OCI-LY7 (cell line): ENCODE measurements around the gene CCNK. TPM values are rescaled to one million over a fixed set of nuclear protein-coding genes. Genes with fewer than 3 reads are reported as not detected.

Source experiments
- BruUV-seq: library from RNA; stranded (reverse); fragments of 400-500 nt; replicated peaks from 2 replicates; lab custom pipeline; 2021; lab: Mats Ljungman, UMichigan
- CTCF ChIA-PET: fragments of 300-600 bp; sonication (Branson Sonifier 250); formaldehyde crosslinking; loops from one replicate; lab custom pipeline; 2022; ENCODE audit warnings: antibody characterized with exemption; ENCODE audit not compliant: unreplicated experiment; lab: Charles Lee
- POLR2A ChIA-PET: fragments of 300-600 bp; sonication (Branson Sonifier 250); formaldehyde crosslinking; loops from one replicate; lab custom pipeline; 2022; ENCODE audit warnings: antibody characterized with exemption; lab: Charles Lee
- DNase-seq: peaks from one replicate; pipeline ENCODE4 v3.0.0-alpha.2; 2015; ENCODE audit warnings: low spot score
- H2AFZ ChIP-seq: fragments of 200-600 bp; sonication (generic), shearing (Covaris generic); 2 replicates; pipeline ENCODE4 v1.6.1; 2014; ENCODE audit warnings: mild to moderate bottlenecking, antibody characterized with exemption, low read length, moderate library complexity
- H3K27ac ChIP-seq: fragments of 200-600 bp; sonication (generic); 2 replicates; pipeline ENCODE4 v1.5.1; 2014; ENCODE audit warnings: mixed run types, low read depth, mild to moderate bottlenecking, moderate library complexity, low read length, inconsistent platforms; ENCODE audit not compliant: poor library complexity, severe bottlenecking
- H3K36me3 ChIP-seq: fragments of 200-600 bp; sonication (generic); 2 replicates; pipeline ENCODE4 v1.6.1; 2014; ENCODE audit warnings: mild to moderate bottlenecking, antibody characterized with exemption, low read length, moderate library complexity, mixed read lengths; ENCODE audit not compliant: insufficient read depth
- H3K4me1 ChIP-seq: fragments of 200-600 bp; sonication (generic); 2 replicates; pipeline ENCODE4 v1.5.1; 2014; ENCODE audit warnings: mild to moderate bottlenecking, low read length; ENCODE audit not compliant: insufficient read depth, poor library complexity, severe bottlenecking
- H3K4me2 ChIP-seq: fragments of 200-600 bp; sonication (generic); 2 replicates; pipeline ENCODE4 v1.6.1; 2014; ENCODE audit warnings: mild to moderate bottlenecking, low read length
- H3K4me3 ChIP-seq: fragments of 200-600 bp; sonication (generic); 2 replicates; pipeline ENCODE4 v1.5.1; 2014; ENCODE audit warnings: mild to moderate bottlenecking, low read depth, low read length; ENCODE audit not compliant: poor library complexity, severe bottlenecking
- H3K79me2 ChIP-seq: fragments of 200-600 bp; sonication (generic); 2 replicates; pipeline ENCODE4 v1.6.1; 2016; ENCODE audit warnings: low read depth, mild to moderate bottlenecking, low read length, moderate library complexity, mixed read lengths; ENCODE audit not compliant: insufficient read depth
- H3K9me2 ChIP-seq: fragments of 200-600 bp; sonication (generic); 2 replicates; pipeline ENCODE4 v1.6.1; 2016; ENCODE audit warnings: mild to moderate bottlenecking, low read length, mixed read lengths; ENCODE audit not compliant: insufficient read depth
- H3K9me3 ChIP-seq: fragments of 200-600 bp; sonication (generic); 2 replicates; pipeline ENCODE4 v1.6.1; 2014; ENCODE audit warnings: mild to moderate bottlenecking, mixed run types, low read length, mixed read lengths
- H4K20me1 ChIP-seq: fragments of 200-600 bp; sonication (generic); 2 replicates; pipeline ENCODE4 v1.6.1; 2014; ENCODE audit warnings: mild to moderate bottlenecking, antibody characterized with exemption, low read length, moderate library complexity, mixed read lengths; ENCODE audit not compliant: insufficient read depth
- EZH2phosphoT487 ChIP-seq: fragments of 200-600 bp; sonication (generic); IDR thresholded peaks from 2 replicates; pipeline ENCODE4 v1.6.1; 2018; ENCODE audit warnings: low read depth, borderline replicate concordance, mild to moderate bottlenecking, mixed run types, antibody characterized with exemption, low read length, moderate library complexity, mixed read lengths
- intact Hi-C: fragments of 100-400 bp; cut with micrococcal nuclease; formaldehyde crosslinking; loops from one replicate; pipeline ENCODE4 v1.10.0; 2022; ENCODE audit not compliant: unreplicated experiment
- total RNA-seq, 2 experiments: library from RNA; depleted of rRNA in 1 of 2; stranded (reverse); fragments of >200 nt in 1 of 2; shearing (Covaris generic) in 1 of 2; gene quantifications; 2 replicates each; pipeline ENCODE4 v1.2.3, GENCODE V29; 2014 to 2022
- TF ChIP-seq, protein P1 (sequence below): fragments of 200-600 bp; sonication (generic); conservative IDR thresholded peaks from 2 replicates; pipeline ENCODE4 v1.5.1; 2014; ENCODE audit warnings: mild to moderate bottlenecking, antibody characterized with exemption, low read length, moderate library complexity, mixed read lengths

Gene CCNK
- total RNA-seq, 2 experiments from 2014 or later = 25.1 to 69.0 TPM

DNA sequence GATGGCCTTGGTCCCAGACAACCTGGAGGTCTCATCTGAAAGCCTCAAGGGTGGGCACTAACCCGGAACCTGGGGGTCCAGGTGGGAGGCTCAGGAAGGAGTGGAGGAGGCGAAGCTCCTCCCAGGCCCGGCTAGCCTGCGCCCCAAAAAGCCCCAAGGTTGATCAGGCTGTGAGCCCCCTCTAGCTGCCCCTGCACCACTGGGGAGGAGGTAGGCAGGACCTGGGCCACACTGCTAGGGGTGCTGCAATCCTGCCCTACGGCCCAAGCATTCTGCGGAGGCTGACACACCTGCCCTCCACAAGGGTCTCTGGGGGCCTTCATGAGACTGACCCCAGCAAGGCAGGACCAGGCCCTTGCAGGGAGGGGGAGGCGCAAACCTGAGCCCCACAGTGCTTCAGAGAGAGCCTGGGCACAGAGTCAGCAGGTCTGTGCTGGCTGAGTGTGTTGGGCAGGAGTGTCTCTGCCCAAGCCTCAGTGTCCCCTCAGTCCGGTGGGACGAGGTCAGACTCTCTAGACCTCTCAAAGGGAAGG is 70.9 kb downstream of the CCNK start:
- no peak overlapping the region for H2AFZ ChIP-seq
- H3K4me2 ChIP-seq = no peak overlapping the region
- DNase-seq = no peak
- H3K36me3 ChIP-seq = no peaks in the 10 kb centered on the region
- H3K4me3 ChIP-seq = no peak overlapping the region
- intact Hi-C loops = no loop called here
- no peaks in the 10 kb centered on the region for H3K9me2 ChIP-seq
- H4K20me1 ChIP-seq = peaks cover 9% of the 10 kb centered on the region; the same call in 1 of the 2 replicates
- ChIA-PET CTCF (no interaction called here), POLR2A (no interaction called here)
- no TSS peak for BruUV-seq
- H3K4me1 ChIP-seq = no peaks in the 10 kb centered on the region
- no peaks in the 10 kb centered on the region for H3K79me2 ChIP-seq
- TF ChIP-seq EZH2phosphoT487 = no peak
- TF ChIP-seq, protein P1, sequence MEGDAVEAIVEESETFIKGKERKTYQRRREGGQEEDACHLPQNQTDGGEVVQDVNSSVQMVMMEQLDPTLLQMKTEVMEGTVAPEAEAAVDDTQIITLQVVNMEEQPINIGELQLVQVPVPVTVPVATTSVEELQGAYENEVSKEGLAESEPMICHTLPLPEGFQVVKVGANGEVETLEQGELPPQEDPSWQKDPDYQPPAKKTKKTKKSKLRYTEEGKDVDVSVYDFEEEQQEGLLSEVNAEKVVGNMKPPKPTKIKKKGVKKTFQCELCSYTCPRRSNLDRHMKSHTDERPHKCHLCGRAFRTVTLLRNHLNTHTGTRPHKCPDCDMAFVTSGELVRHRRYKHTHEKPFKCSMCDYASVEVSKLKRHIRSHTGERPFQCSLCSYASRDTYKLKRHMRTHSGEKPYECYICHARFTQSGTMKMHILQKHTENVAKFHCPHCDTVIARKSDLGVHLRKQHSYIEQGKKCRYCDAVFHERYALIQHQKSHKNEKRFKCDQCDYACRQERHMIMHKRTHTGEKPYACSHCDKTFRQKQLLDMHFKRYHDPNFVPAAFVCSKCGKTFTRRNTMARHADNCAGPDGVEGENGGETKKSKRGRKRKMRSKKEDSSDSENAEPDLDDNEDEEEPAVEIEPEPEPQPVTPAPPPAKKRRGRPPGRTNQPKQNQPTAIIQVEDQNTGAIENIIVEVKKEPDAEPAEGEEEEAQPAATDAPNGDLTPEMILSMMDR = no peak
- H3K9me3 ChIP-seq = no peaks in the 10 kb centered on the region
- H3K27ac ChIP-seq = no peak overlapping the region

GRCh38 chr14:99552572-99553216 is 71.5 kb downstream of the CCNK start:
- Histone ChIP-seq H3K9me2 (no peaks in the 10 kb centered on the region), H2AFZ (no peak overlapping the region), H3K4me2 (no peak overlapping the region), H3K27ac (no peak overlapping the region), H3K4me1 (no peaks in the 10 kb centered on the region), H3K79me2 (no peaks in the 10 kb centered on the region), H3K9me3 (no peaks in the 10 kb centered on the region), H3K36me3 (no peaks in the 10 kb centered on the region), H4K20me1 (peaks cover 9% of the 10 kb centered on the region; the same call in 1 of the 2 replicates), H3K4me3 (no peak overlapping the region)
- ChIA-PET CTCF (no interaction called here), POLR2A (no interaction called here)
- BruUV-seq = no TSS peak
- TF ChIP-seq EZH2phosphoT487 = no peak
- TF ChIP-seq, protein P1 = no peak
- intact Hi-C loops = no loop called here
- no peak for DNase-seq

DNA sequence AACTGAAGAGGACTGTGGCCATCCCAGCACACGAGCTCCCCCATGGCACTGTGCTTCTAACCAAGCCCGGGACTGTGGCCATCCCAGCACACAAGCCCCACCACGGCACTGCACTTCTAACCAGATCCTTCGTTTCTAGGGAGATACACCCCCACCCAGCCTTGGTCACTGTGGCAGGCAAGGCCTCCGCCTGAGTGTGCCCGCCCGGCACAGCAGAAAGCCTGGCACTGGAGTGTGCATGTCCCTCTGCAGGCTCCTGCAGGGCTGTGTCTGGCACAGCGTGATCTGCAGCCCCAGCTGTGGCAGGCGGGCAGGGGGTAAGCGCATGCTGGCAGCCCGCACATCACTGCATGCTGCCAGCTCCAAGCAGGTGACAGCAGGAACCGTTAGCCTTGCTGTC is 73.0 kb downstream of the CCNK start:
- no peak overlapping the region for H3K27ac ChIP-seq
- no peak overlapping the region for H3K4me3 ChIP-seq
- intact Hi-C loops = no loop called here
- H2AFZ ChIP-seq = no peak overlapping the region
- H3K4me2 ChIP-seq = no peak overlapping the region
- no peak for DNase-seq
- TF ChIP-seq EZH2phosphoT487 = no peak
- TF ChIP-seq, protein P1 = no peak
- CTCF ChIA-PET = no interaction called here
- no peaks in the 10 kb centered on the region for H3K9me2 ChIP-seq
- no peaks in the 10 kb centered on the region for H3K9me3 ChIP-seq
- no peaks in the 10 kb centered on the region for H3K79me2 ChIP-seq
- no peaks in the 10 kb centered on the region for H3K36me3 ChIP-seq
- no peaks in the 10 kb centered on the region for H4K20me1 ChIP-seq
- POLR2A ChIA-PET = no interaction called here
- no peaks in the 10 kb centered on the region for H3K4me1 ChIP-seq
- no TSS peak for BruUV-seq
